NK-92 (cell line): ENCODE measurements around the gene CHGA.

Experiments used
- DNase-seq: peaks from one replicate; lab custom pipeline; 2025; ENCODE audit not compliant: unreplicated experiment; lab: John Stamatoyannopoulos, UW

CHGA gene

DNA sequence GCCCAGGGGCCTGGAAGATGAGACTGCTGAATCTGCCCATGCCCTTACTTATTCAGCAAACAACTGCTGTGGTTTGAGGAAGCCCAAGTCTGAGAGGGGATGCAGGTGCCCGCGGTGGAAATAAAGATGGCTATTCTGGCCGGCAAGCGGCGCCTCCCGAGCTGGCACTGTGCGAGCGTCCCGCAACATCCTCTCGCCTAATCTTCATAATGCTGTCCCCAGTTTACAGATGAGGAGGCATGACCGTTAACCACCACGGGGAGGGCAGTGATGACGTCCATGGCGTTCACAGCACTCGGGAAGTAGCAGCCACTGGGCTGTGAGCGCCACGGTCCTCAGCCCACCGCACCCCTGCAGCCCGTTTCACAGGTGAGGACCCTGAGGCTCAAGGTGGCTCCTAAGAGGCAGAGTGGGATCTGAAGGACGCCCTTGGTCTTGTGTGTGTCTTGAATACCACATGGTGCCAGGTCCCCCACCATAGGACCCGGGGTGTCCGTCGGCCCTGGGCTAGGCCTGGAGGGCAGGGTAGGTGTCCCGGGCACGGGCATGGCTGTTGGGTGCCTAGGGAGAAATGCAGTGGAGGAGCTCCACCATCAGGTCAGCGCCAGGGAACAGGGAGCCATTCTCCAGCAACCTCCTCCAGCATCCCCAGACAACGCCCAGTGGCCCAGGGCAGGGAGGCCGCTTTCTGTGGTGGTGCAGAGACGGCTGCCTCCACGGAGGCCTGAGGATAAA lies 20.2 kb downstream of the CHGA start:
- DNase-seq, result no peak

- no peak for DNase-seq
Measured at GRCh38 chr14:92943855-92944570, 21.1 kb downstream of the CHGA start.

GRCh38 chr14:92944976-92945375 lies 22.0 kb downstream of the CHGA start:
- no peak for DNase-seq

- no peak for DNase-seq
Measured at GRCh38 chr14:92945544-92945943, 22.6 kb downstream of the CHGA start.

DNA sequence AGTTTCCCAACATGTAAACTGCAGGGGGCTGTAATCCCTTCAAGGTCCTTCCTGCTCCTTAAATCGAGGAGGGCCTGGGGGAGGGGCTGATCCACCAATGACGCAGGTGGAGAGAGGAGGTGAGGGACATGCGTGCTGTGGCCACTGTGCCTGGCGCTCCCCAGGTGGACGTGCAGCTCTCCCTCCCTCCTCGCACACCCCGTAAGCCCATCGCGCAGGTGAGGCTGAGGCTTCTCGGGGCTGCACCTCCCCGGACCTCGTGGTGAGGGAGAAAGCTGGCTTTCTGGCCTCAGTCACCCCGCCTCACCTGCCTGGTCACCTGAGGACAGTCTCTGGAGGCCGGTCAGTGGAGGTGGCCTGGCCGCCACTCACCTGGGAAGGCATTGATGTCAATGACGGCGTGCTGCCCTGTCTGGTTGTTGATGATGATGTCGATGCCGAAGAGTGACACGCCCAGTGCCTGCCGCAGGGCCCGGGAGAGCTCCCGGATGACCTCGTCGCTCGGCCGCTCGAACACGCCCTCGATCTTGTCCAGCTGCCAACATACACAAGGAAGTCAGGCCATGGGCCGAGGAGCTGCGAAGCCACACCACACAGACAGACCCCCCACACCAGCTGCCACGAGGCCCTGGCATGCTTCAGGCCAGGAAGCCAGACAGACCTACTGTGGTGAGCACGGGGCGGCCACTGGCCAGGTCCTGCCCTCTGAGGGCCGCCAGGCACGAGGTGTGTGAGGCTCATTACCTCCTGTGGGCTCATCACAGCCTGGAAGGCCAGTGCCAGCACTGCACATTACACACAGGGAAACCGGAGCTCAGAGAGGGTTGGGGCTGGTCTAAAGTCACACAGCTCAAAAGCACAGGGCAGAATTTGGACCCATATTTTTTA lies 23.3 kb downstream of the CHGA start:
- DNase-seq, result no peak

GRCh38 chr14:92946847-92947545 lies 24.0 kb downstream of the CHGA start:
- no peak for DNase-seq

DNA sequence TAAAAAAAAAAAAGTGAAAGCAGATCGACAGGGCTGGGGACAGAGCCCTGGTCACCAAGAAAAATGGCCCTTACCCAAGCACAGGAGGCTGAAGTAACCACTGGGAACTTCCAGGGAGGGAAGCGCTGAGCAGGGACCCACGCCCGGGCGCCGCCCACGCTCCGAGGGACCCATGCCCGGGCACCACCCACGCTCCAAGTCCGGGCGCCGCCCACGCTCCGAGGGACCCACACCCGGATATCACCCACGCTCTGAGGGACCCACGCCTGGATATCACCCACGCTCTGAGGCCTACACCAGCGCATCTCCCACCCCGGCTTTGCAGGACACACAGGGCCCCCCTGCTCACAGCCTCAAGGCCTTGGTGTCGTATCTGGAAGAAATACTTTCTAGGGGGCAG lies 25.7 kb downstream of the CHGA start:
- no peak for DNase-seq

DNA sequence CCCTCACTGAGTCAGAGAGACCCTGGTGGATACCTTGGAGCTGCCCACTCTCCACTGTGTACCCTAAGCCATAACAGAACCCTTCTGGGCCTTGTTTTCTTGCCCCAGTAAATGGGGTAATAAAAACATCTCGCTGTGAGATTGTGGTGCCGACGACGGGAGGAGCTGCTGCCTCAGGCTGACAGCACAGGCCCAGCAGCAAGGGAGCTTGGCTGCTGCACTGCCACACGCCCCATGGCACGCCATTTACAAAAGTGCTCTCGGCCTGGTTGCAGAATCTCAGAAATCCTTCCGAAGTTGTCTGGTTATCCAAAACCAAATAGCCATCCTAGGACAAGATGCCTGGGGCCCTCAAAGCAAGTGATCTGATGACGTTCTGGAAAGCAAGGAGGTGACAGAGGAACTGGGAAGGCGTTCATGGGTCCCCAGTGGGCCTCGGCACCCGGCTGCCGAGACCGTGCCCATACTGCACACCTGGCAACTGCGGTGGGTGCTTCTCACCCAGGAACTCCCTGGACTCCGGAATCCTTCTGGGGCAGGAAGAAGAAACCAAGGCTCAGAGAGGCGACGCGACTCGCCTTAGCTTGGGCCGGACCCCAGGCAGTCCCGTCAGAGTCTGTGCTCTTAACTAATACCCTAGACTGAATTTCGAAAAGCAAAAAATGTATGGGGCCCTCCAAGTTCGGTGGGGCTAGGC lies 26.7 kb downstream of the CHGA start:
- DNase-seq, result no peak

GRCh38 chr14:92950193-92950540 lies 27.2 kb downstream of the CHGA start:
- no peak for DNase-seq

- DNase-seq, result no peak
Measured at GRCh38 chr14:92950773-92951172, 27.8 kb downstream of the CHGA start.

DNA sequence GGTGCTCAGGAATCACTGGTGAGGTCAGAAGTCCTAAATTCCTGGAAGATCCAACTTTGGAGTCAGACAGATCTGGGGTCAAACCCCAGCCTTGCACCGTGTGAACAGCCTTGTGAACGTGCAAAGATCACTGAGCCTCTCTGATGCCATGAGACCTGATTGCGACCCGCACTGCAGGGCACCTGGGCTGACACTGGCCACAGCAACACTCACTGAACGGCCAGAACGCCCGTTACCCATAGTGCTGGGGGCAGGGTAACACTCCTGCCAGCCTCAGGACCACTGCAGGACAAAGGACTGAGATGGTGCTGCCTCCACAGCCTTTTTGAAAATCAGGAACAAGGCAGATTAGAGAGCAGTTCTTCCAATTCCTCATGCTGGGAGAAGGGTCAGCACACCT lies 28.3 kb downstream of the CHGA start:
- DNase-seq, result no peak

DNA sequence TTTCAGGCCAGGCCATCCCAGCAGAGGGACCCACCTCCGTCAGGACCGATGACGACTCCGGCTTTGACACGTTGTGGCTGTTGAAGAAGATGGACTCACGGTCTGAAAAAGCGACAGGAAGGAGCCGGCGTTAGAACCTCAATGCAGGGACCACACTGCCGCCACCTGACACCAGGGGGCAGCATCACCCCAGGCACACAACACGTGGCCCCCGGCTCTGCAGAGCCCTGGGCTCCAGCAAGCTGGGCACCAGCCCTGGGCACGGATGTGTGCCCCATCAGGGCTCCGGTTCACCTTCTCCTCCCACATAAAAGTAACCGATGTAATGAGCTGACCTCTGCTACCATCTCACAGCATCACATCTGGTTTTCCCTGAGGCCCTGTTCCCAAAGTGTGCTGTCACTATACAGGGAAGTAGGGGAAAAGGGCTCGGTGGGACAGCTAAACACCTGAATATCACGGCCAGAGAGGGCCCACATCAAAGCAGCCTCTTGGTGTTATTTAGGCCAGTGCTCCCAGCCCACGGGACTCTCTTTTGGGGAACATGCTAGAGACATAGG lies 29.0 kb downstream of the CHGA start:
- DNase-seq, result no peak

- DNase-seq, result no peak
Measured at GRCh38 chr14:92952481-92953298, 29.7 kb downstream of the CHGA start.

DNA sequence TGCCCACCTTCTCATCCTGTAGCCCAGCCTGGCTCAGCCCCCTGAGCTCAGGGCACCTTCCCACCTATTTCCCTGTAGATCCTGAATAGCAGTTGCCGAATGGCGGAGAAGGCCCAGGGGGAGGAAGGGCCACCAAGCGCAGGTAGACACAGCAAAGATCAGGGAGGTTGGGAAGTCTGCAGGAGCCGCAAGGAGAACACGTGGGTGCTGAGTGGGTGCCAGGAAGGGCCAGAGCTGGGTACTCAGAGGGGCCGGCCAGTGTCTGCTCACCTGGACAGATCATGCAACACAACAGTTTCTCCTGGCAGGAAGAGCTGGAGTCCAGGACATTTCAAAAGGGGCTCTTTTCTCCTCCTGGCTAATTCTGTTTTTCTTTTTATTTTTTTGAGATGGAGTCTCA lies 30.6 kb downstream of the CHGA start:
- no peak for DNase-seq

GRCh38 chr14:92954933-92955332 lies 32.0 kb downstream of the CHGA start:
- DNase-seq, result no peak

- DNase-seq, result no peak
Measured at GRCh38 chr14:92955381-92955780, 32.4 kb downstream of the CHGA start.

- no peak for DNase-seq
Measured at GRCh38 chr14:92956961-92957360, 34.0 kb downstream of the CHGA start.

- no peak for DNase-seq
Measured at GRCh38 chr14:92958373-92959188, 35.6 kb downstream of the CHGA start.

DNA sequence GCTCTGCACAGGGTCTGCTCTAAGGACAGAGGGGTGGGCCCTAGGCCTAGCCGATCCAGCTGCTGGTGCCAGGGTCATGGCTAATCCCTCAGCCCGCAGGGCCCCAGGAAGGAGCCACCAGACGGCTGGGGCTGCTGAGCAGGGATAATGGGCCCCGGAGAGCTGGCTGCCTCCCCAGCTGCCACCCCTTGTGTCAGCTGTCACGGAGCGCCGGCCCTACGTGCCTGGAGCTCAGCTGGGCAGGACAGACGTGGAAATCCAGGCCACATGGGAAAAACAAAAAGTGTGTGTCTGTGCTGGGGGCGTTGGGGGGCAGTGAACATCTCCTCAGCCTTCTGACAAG lies 36.2 kb downstream of the CHGA start:
- DNase-seq, result no peak
